ENCODE data around the gene CORO7. TPM values are rescaled to one million over a fixed set of nuclear protein-coding genes. Genes with fewer than 3 reads are reported as not detected.

The CORO7 gene
- polyA plus RNA-seq, 2 of the 4 experiments (the other 2 are of a cell fraction): 6.0 to 11.9 TPM

- peak; percentile 46 to 73 for ATAC-seq
- ChIA-PET CTCF (interaction anchor here (1.0 to 20.1 kb wide), 8 partner anchors 9 to 53 kb away, joined by 4 to 423 read pairs (median 16); no protein-coding TSS in a partner anchor), POLR2A (interaction anchor here (1.2 to 1.9 kb wide), 3 partner anchors 10 to 40 kb away, joined by 7 to 11 read pairs (median 7); partner anchors contain the start of gene TFAP4)
- Histone ChIP-seq H3K4me3 (no peak overlapping the region), H3K4me1 (peaks cover 49% of the 10 kb centered on the region), H3K27ac (peak overlapping the region; percentile 96), H3K4me2 (peak overlapping the region; percentile 93), H3K9me3 (no peaks in the 10 kb centered on the region)
- WGBS (ENCODE audit: missing lambda C conversion rate): 11% methylated on average over 42 of the region's 43 CpGs
- peak; percentile 95 to 97 for DNase-seq (ENCODE audit: low read depth in 1 of 2, low spot score in 1 of 2)
- no peak for FAIRE-seq
- TF ChIP-seq MYC (IDR thresholded peaks at IDR 0.05; ENCODE audit: borderline replicate concordance, low read length) (no peak), HEYL (CRISPR knock-in tag; IDR thresholded peaks at IDR 0.05) (no peak), HDAC2 (IDR thresholded peaks at IDR 0.05) (0 out of 2 replicates have a peak, but pooled peaks have one; percentile 81), KDM1A (IDR thresholded peaks at IDR 0.05; ENCODE audit: low read depth) (peak; percentile 97), RAD21 (conservative IDR thresholded peaks at IDR 0.05 in 1 of 2, IDR thresholded peaks at IDR 0.05 in 1 of 2) (peak; percentile 46 to 73), GATA3 (IDR thresholded peaks at IDR 0.05; ENCODE audit: borderline replicate concordance) (peak; percentile 46), KDM5A (IDR thresholded peaks at IDR 0.05) (no peak), ESRRA (IDR thresholded peaks at IDR 0.05; ENCODE audit: borderline replicate concordance, low read length) (peak; percentile 57; the same call in 1 of the 2 replicates), CTCF (IDR thresholded peaks at IDR 0.05) (peak; percentile 91), BCL3 (IDR thresholded peaks at IDR 0.05) (peak; percentile 20; the same call in 1 of the 3 replicates), MAZ (IDR thresholded peaks at IDR 0.05; ENCODE audit: borderline replicate concordance, low read depth, low read length) (peak; percentile 75; the same call in 1 of the 2 replicates), CHD4 (IDR thresholded peaks at IDR 0.05; ENCODE audit: borderline replicate concordance) (peak; percentile 100), SMC3 (IDR thresholded peaks at IDR 0.05) (peak; percentile 80), ZFP36 (IDR thresholded peaks at IDR 0.05; ENCODE audit: borderline replicate concordance, partially characterized antibody) (no peak), HOXB5 (CRISPR knock-in tag; IDR thresholded peaks at IDR 0.05) (no peak), JUN (IDR thresholded peaks at IDR 0.05) (peak in 1 of 2 experiments; percentile 55; a peak in 2 of 5 replicates)
These were observed 102.5 kb downstream of the CORO7 start for GRCh38 chr16:4313563-4314531.

GRCh38 chr16:4309833-4310266, 106.5 kb downstream of the CORO7 start:
- Histone ChIP-seq H3K9me3 (no peaks in the 10 kb centered on the region), H3K4me2 (peak overlapping the region; percentile 62), H3K4me1 (peaks cover 48% of the 10 kb centered on the region), H3K27ac (peak overlapping the region; percentile 71 to 90), H3K4me3 (no peak overlapping the region)
- no peak for FAIRE-seq
- ChIA-PET CTCF (interaction anchor here (0.9 to 20.1 kb wide), 25 partner anchors 9 to 327 kb away, joined by 3 to 423 read pairs (median 4); partner anchors contain the start of genes CORO7, PAM16 and TFAP4), POLR2A (interaction anchor here (0.5 to 2.4 kb wide), 2 partner anchors 11 to 405 kb away, joined by 3 to 10 read pairs; no protein-coding TSS in a partner anchor)
- peak; percentile 41 to 66; a peak in 5 of 6 replicates for ATAC-seq
- 18% methylated on average over 8 of the region's 11 CpGs for WGBS (ENCODE audit: missing lambda C conversion rate)
- peak; percentile 84 to 88 for DNase-seq (ENCODE audit: low read depth in 1 of 2, low spot score in 1 of 2)
- 0 out of 2 replicates have a peak, but pooled peaks have one; percentile 48 for TF ChIP-seq ATOH8 (CRISPR knock-in tag; IDR thresholded peaks at IDR 0.05; ENCODE audit: low read depth)
- TF ChIP-seq SMC3 (IDR thresholded peaks at IDR 0.05): peak; percentile 73
- TF ChIP-seq TP53 (CRISPR knock-in tag; IDR thresholded peaks at IDR 0.05): no peak
- TF ChIP-seq RNF2 (IDR thresholded peaks at IDR 0.05; ENCODE audit: borderline replicate concordance, low read depth): no peak
- TF ChIP-seq CHD2 (IDR thresholded peaks at IDR 0.05; ENCODE audit: low read length, partially characterized antibody): no peak
- TF ChIP-seq RARB (CRISPR knock-in tag; IDR thresholded peaks at IDR 0.05): no peak
- no peak for TF ChIP-seq POLR2AphosphoS2 (conservative IDR thresholded peaks at IDR 0.05; ENCODE audit: low read length)
- no peak for TF ChIP-seq PHF8 (IDR thresholded peaks at IDR 0.05; ENCODE audit: borderline replicate concordance, low read depth)
- TF ChIP-seq ZNF302 (CRISPR knock-in tag; IDR thresholded peaks at IDR 0.05): no peak
- TF ChIP-seq GATA3 (IDR thresholded peaks at IDR 0.05; ENCODE audit: borderline replicate concordance): no peak
- no peak for TF ChIP-seq FOSL2 (IDR thresholded peaks at IDR 0.05)
- TF ChIP-seq FOSL2 (CRISPR knock-in tag; IDR thresholded peaks at IDR 0.05): no peak
- TF ChIP-seq HES2 (IDR thresholded peaks at IDR 0.05): no peak
- TF ChIP-seq CTCF (IDR thresholded peaks at IDR 0.05): peak; percentile 79
- no peak for TF ChIP-seq RCOR1 (IDR thresholded peaks at IDR 0.05; ENCODE audit: low read depth, low read length)

Data from A549 (cell line).